CD4-positive, alpha-beta T cell treated with Interferon alpha-2 for 1 hour (primary cell): ENCODE results near the gene SNX22.
"Not testable (repeated sequence)": the region's sequence is repeated elsewhere in the genome, so short reads cannot be mapped to it uniquely, and the experiment has no call there.

ENCODE experiments used
- DNase-seq, 2 donors: peaks; one replicate each; pipeline ENCODE4 v3.0.0-alpha.2; 2020 to 2022

SNX22 gene

GRCh38 chr15:64151727-64152506 is at the start of gene SNX22:
SNX22 (plus strand) TSS chr15:64151731; CDS start chr15:64151776, 45 bp downstream.
- peak in 1 of 2 donors; percentile 29 for DNase-seq

DNA sequence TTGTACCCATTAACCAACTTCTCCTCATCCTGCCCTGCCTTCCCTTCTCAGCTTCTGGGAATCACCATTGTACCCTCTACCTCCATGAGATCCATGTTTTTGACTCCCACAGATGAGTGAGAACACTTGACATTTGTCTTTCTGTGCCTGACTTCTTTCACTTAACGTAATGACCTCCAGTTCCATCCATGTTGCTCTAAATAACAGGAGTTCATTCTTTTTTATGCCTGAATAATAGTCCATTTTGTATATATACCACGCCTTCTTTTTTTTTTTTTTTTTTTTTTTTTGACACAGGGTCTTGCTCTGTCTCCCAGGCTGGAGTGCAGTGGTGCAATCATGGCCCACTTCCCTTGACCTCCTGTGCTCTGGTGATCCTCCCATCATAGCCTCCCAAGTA is 49.0 kb upstream of the SNX22 start:
- no peak for DNase-seq

DNA sequence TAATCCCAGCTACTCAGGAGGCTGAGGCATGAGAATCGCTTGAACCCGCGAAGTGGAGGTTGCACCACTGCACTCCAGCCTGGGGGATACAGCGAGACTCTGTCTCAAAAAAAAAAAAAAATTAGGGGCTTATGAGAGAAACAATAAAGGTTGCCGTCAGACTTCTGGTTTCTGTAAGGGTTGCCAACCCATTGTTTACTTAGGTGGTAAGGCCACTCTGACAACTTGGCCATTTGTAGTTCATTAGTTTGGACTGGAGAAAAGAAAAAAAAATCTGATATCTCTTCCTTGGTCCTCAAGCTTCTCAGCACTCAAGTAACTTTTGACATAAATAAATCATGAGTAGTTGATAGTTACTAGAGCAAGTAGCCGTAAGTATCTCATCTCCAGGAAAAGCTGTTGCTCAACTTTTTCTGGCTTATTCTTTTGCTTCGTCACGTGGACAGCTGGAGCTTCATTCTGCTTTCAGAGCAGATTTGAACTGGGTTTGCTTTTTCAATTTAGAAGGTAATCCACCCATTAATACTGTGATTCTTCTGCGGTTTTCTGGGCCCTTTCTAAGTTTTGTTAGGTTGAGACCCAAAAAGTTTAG is 46.3 kb upstream of the SNX22 start:
- DNase-seq = no peak

GRCh38 chr15:64107337-64107736 is 44.2 kb upstream of the SNX22 start:
- DNase-seq = no peak

- not testable (repeated sequence) for DNase-seq
Measured at GRCh38 chr15:64110108-64110701, 41.3 kb upstream of the SNX22 start.

GRCh38 chr15:64110950-64111678 is 40.4 kb upstream of the SNX22 start:
- DNase-seq = peak in 1 of 2 donors; percentile 12

DNA sequence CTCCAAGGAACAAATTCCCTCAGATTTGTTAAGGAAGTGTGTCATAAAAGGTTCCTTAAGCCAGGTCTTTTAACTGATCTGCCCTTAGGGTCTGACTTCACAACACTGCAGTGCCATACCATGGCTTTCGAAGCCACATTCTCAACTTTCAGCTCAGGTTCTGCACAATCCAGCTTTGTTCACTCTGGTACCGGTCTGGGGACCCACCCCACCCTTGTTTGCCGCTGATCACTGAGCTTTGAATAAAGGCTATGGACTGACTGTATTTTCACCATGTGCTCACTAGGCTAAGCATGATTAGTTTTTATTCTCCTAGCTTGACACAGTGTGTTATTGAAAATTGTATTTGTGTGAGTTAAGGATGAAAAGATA is 39.9 kb upstream of the SNX22 start:
- DNase-seq = no peak

DNA sequence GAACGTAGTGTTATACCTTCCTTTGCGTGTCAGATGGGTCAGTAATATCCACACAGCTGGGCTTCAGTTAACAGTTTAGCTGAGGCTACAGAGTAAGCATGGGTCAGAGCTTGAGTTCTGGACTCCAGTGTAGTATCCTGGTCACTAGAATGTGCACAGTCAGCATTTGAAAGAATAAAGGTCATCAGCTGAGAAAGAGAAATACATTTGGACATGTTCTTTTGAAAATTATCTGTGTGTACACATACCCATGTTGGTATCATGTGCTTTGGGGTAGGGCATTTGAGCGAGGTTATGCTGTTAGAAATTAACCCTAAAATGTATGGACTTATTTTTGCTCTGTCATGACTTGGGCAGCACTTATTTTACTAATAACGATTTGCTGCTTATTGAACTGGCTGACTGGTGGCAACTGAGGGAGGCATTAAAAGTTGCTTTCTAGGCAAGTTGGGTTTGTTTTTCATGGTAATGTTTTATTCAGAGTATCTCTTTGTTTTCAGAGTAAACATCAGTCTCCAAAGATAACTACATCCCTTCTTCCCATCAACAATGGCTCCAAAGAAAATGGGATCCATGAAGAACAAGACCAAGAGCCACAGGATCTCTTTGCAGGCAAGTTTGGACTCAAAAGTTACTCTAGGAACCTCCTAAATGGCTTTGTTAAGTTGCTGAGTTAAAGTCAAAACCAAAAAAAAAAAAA is 39.3 kb upstream of the SNX22 start:
- no peak for DNase-seq

DNA sequence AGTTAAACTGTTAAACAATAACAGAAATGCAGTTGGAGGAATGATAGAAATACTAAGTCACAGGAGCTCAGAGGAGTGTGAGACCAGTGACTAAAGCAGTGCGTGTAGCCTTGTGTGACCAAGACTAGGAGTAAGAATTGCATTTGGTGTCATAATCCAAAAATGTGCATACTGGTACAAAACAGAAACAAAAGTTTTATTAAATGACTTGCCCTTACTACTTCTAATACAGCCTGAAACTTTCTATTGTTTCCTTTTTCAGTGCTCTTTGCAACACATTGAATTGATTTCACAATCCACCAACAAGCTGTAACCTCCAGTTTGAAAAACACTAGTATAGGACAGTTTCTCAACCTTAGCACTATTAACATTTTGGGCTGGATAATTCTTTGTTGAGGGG is 38.6 kb upstream of the SNX22 start:
- DNase-seq = no peak

DNA sequence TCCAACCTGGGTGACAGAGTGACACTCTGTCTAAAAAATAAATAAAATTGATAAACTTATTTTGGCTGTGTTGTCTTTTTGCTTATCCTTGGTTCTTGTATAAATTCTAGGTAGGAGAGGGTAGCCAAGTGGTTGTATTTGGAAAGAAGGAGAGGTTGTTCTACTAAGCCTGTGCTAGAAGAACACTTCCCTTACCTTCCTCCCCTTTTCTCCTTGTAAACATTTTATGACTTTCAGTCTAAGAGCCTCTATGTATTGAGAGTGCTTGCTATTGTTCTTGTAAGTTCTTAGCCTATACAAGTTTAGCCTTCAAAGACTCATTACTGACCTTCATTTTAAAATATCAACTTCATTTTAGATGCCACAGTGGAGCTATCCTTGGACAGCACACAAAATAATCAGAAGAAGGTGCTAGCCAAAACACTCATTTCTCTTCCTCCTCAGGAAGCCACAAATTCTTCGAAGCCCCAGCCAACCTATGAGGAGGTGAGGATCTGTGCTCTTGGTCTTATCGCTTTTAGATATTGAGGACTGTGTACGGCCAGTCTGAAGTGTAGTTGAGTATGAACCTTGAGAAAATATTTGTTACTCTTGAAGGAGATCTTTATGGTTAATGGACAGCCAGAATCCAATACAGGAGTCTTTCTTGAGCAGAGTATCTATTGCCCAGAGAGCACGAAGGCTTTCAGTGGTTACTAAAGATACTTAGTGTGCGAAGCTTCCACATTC is 33.6 kb upstream of the SNX22 start:
- DNase-seq = no peak

GRCh38 chr15:64120322-64120721 is 31.2 kb upstream of the SNX22 start:
- DNase-seq = not testable (repeated sequence)

GRCh38 chr15:64121614-64122013 is 29.9 kb upstream of the SNX22 start:
- DNase-seq = no peak

DNA sequence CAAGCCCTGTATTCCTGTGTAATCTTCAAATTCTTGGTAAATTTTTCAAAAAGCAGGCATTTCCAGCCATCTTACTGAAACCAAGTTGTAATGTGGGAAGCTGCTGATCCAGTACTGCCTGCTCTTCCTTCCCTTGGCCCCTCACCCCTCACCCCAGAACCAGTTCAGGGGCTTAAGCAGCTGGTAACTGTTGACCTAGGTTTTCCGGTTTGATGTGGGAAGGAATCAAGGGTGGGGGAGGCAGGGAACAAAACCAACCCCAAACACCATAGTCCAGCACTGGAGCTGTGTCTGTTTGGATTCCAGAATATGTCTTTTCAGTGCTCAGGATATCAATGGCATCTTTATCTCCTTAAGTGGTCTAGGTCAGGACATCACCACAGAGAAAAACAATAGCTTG is 29.1 kb upstream of the SNX22 start:
- no peak for DNase-seq

- no peak for DNase-seq
Measured at GRCh38 chr15:64122936-64123351, 28.6 kb upstream of the SNX22 start.

DNA sequence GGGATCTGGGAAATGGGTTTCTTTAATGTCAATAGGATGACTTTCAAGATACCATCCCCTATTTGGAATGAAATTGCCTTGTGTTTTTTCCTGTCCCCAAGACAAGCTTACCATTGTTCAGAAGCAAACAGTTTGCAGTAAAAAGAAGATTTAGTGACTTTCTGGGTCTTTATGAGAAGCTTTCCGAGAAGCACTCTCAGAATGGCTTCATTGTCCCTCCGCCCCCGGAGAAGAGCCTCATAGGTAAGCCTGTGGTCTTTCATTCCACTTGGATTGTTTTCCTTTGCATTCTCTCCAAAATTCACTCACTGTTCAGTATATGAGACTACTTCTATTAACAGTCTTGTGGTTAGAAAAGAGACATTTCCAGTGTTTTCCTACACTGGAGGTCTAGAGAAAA is 25.6 kb upstream of the SNX22 start:
- DNase-seq = no peak

- no peak for DNase-seq
Measured at GRCh38 chr15:64127521-64128270, 23.8 kb upstream of the SNX22 start.

DNA sequence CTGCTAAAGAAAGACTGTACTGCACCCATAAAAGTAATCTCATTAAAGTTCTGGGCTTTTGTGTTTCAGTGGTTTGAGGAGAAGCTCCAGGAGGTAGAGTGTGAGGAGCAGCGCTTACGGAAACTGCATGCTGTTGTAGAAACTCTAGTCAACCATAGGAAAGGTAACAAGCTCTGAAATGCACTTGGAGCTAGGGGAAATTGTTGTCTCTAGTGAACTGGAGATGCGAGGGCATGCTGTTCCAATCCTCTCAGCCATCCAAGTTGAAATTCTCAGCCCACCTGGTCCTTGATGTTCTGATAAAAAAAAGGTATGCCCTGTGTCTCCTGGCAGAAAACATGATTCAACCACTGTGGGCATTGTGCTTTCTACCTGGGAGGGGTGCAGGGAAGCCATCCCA is 21.4 kb upstream of the SNX22 start:
- no peak for DNase-seq

GRCh38 chr15:64131547-64131946 is 20.0 kb upstream of the SNX22 start:
- DNase-seq = no peak

DNA sequence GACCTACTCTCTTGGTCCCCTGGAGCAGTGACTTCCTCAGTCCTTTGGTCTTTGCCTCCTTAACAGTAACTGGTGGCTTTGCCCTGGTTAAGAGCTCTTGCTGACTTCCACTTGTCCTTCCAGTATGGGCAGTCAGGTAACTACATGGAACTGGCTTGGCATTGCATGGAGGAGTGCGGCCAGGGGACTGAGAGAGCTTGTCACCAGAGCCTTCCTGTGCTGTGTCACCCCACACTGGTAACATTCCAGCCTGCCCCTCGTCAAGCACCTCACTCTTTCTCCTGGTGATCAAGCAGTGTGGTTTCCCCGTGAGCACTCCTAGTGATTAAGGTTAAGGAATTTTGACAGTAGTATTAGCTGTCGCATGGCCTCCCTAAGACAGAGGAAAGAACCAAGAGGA is 19.3 kb upstream of the SNX22 start:
- no peak for DNase-seq

GRCh38 chr15:64133623-64134344 is 17.7 kb upstream of the SNX22 start:
- no peak for DNase-seq

DNA sequence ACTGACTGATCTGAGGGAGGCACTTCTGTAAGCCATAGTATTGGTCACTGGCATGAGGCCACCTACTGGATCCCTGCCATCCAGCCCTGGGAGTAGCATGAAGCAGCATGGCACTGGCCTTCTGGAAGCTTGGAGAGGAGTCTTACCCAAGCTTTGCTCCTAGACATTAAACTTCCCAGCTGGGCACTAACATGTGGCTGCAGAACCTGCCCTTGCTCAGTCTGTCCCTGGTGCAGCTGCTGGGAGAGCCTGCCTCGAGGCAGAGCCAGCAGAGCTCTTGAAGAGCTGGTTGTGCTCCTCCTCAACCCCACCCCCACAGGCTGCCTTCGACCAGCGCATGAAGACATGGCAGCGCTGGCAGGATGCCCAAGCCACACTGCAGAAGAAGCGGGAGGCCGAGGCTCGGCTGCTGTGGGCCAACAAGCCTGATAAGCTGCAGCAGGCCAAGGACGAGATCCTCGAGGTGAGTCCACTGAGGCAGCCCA is 17.1 kb upstream of the SNX22 start:
- DNase-seq = no peak
